HEK293 (cell line): ENCODE results near the gene MKI67.

Experiments used
- CTCF ChIA-PET: fragments of 350-600 bp; formaldehyde crosslinking; extraction: SDS; loops from one replicate; lab custom pipeline; 2021; ENCODE audit warnings: antibody characterized with exemption; lab: Yijun Ruan, JAX
- POLR2A ChIA-PET: fragments of 300-600 bp; formaldehyde crosslinking; extraction: SDS; loops from one replicate; lab custom pipeline; 2020; ENCODE audit warnings: antibody characterized with exemption, inconsistent platforms; lab: Yijun Ruan, JAX
- H3K27ac ChIP-seq: fragments of 200-500 bp; sonication (Bioruptor generic); 2 replicates; pipeline ENCODE4 v1.5.1; 2014; ENCODE audit warnings: low read depth, low read length, control low read depth, inconsistent platforms; ENCODE audit errors: extremely low read depth
- H3K36me3 ChIP-seq, 2 experiments: fragments of 200-500 bp in 1 of 2; sonication (Bioruptor generic) in 1 of 2; 1 replicate in 1 of 2; 2 replicates in 1 of 2; pipeline ENCODE4 v1.5.1; 2014 to 2017; ENCODE audit warnings: inconsistent platforms in 2 of 2, low read length in 2 of 2; ENCODE audit not compliant: control insufficient read depth in 2 of 2, insufficient read depth in 1 of 2
- H3K4me1 ChIP-seq: fragments of 200-500 bp; sonication (Bioruptor generic); 2 replicates; pipeline ENCODE4 v1.5.1; 2014; ENCODE audit warnings: mild to moderate bottlenecking, low read length, inconsistent platforms; ENCODE audit not compliant: control insufficient read depth, insufficient read depth
- H3K4me3 ChIP-seq: 2 replicates; pipeline ENCODE4 v1.5.1; 2011; ENCODE audit warnings: low read depth, mild to moderate bottlenecking, control low read depth, low read length, moderate library complexity
- H3K9me3 ChIP-seq: fragments of 200-500 bp; sonication (Bioruptor generic); 2 replicates; pipeline ENCODE4 v1.5.1; 2014; ENCODE audit warnings: low read depth, low read length, inconsistent platforms; ENCODE audit not compliant: control insufficient read depth, insufficient read depth
- BCL11A ChIP-seq: fragments of 450-650 bp; formaldehyde crosslinking; IDR thresholded peaks from 2 replicates; pipeline ENCODE4 v1.5.1; 2016; ENCODE audit warnings: low read depth, missing biosample characterization, missing genetic modification characterization
- CTCF ChIP-seq: fragments of 450-650 bp; formaldehyde crosslinking; IDR thresholded peaks from 2 replicates; pipeline ENCODE4 v1.5.1; 2016; ENCODE audit warnings: missing biosample characterization, missing genetic modification characterization
- EGR2 ChIP-seq: fragments of 450-650 bp; formaldehyde crosslinking; IDR thresholded peaks from 2 replicates; pipeline ENCODE4 v1.5.1; 2016; ENCODE audit warnings: low read depth, missing biosample characterization, missing genetic modification characterization
- INSM2 ChIP-seq: fragments of 450-650 bp; formaldehyde crosslinking; IDR thresholded peaks from 2 replicates; pipeline ENCODE4 v1.5.1; 2016; ENCODE audit warnings: missing biosample characterization, missing genetic modification characterization
- MZF1 ChIP-seq: fragments of 450-650 bp; formaldehyde crosslinking; IDR thresholded peaks from 2 replicates; pipeline ENCODE4 v1.5.1; 2017; ENCODE audit warnings: missing biosample characterization, missing genetic modification characterization, borderline replicate concordance
- ZFP37 ChIP-seq: fragments of 450-650 bp; formaldehyde crosslinking; IDR thresholded peaks from 2 replicates; pipeline ENCODE4 v1.5.1; 2016; ENCODE audit warnings: missing biosample characterization, missing genetic modification characterization
- ZNF112 ChIP-seq: fragments of 450-650 bp; formaldehyde crosslinking; IDR thresholded peaks from 2 replicates; pipeline ENCODE4 v1.5.0; 2017; ENCODE audit warnings: missing biosample characterization, missing genetic modification characterization
- ZNF132 ChIP-seq: fragments of 450-650 bp; formaldehyde crosslinking; IDR thresholded peaks from 2 replicates; pipeline ENCODE4 v1.5.1; 2017; ENCODE audit warnings: missing biosample characterization, missing genetic modification characterization, borderline replicate concordance
- ZNF155 ChIP-seq: fragments of 450-650 bp; formaldehyde crosslinking; IDR thresholded peaks from 2 replicates; pipeline ENCODE4 v1.5.1; 2016; ENCODE audit warnings: missing biosample characterization, missing genetic modification characterization
- ZNF211 ChIP-seq: fragments of 450-650 bp; formaldehyde crosslinking; IDR thresholded peaks from 2 replicates; pipeline ENCODE4 v1.5.1; 2016; ENCODE audit warnings: low read depth, missing biosample characterization, missing genetic modification characterization
- ZNF239 ChIP-seq: fragments of 450-650 bp; formaldehyde crosslinking; IDR thresholded peaks from 2 replicates; pipeline ENCODE4 v1.5.1; 2016; ENCODE audit warnings: missing biosample characterization, missing genetic modification characterization
- ZNF266 ChIP-seq: fragments of 450-650 bp; formaldehyde crosslinking; IDR thresholded peaks from 2 replicates; pipeline ENCODE4 v1.5.1; 2016; ENCODE audit warnings: missing biosample characterization, missing genetic modification characterization, low read depth
- ZNF311 ChIP-seq: fragments of 450-650 bp; formaldehyde crosslinking; IDR thresholded peaks from 2 replicates; pipeline ENCODE4 v1.5.1; 2017; ENCODE audit warnings: missing biosample characterization, missing genetic modification characterization, borderline replicate concordance
- ZNF350 ChIP-seq: fragments of 450-650 bp; formaldehyde crosslinking; IDR thresholded peaks from 2 replicates; pipeline ENCODE4 v1.5.0; 2017; ENCODE audit warnings: missing biosample characterization, mild to moderate bottlenecking, missing genetic modification characterization
- ZNF391 ChIP-seq: fragments of 450-650 bp; formaldehyde crosslinking; IDR thresholded peaks from 2 replicates; pipeline ENCODE4 v1.5.1; 2016; ENCODE audit warnings: low read depth, missing biosample characterization, missing genetic modification characterization, borderline replicate concordance
- ZNF426 ChIP-seq: fragments of 450-650 bp; formaldehyde crosslinking; IDR thresholded peaks from 2 replicates; pipeline ENCODE4 v1.5.1; 2017; ENCODE audit warnings: missing biosample characterization, missing genetic modification characterization, mild to moderate bottlenecking, inconsistent platforms, moderate library complexity
- ZNF449 ChIP-seq: fragments of 450-650 bp; formaldehyde crosslinking; IDR thresholded peaks from 2 replicates; pipeline ENCODE4 v1.5.1; 2017; ENCODE audit warnings: missing biosample characterization, mild to moderate bottlenecking, missing genetic modification characterization, moderate library complexity
- ZNF48 ChIP-seq: fragments of 450-650 bp; formaldehyde crosslinking; IDR thresholded peaks from 2 replicates; pipeline ENCODE4 v1.5.1; 2016; ENCODE audit warnings: missing biosample characterization, missing genetic modification characterization
- ZNF510 ChIP-seq: fragments of 450-650 bp; formaldehyde crosslinking; IDR thresholded peaks from 2 replicates; pipeline ENCODE4 v1.5.1; 2018; ENCODE audit warnings: mild to moderate bottlenecking, missing genetic modification characterization, missing biosample characterization; ENCODE audit not compliant: insufficient replicate concordance
- ZNF571 ChIP-seq: fragments of 450-650 bp; formaldehyde crosslinking; IDR thresholded peaks from 2 replicates; pipeline ENCODE4 v1.5.0; 2017; ENCODE audit warnings: missing biosample characterization, missing genetic modification characterization
- ZNF677 ChIP-seq: fragments of 450-650 bp; IDR thresholded peaks from 2 replicates; pipeline ENCODE4 v1.5.0; 2018; ENCODE audit warnings: missing biosample characterization, mild to moderate bottlenecking, missing genetic modification characterization, moderate library complexity
- ZNF785 ChIP-seq: fragments of 450-650 bp; formaldehyde crosslinking; IDR thresholded peaks from 2 replicates; pipeline ENCODE4 v1.5.1; 2016; ENCODE audit warnings: missing biosample characterization, missing genetic modification characterization
- ZNF792 ChIP-seq: fragments of 450-650 bp; formaldehyde crosslinking; IDR thresholded peaks from 2 replicates; pipeline ENCODE4 v1.5.1; 2016; ENCODE audit warnings: missing biosample characterization, missing genetic modification characterization
- ZNF830 ChIP-seq: fragments of 450-650 bp; IDR thresholded peaks from 2 replicates; pipeline ENCODE4 v1.5.0; 2018; ENCODE audit warnings: missing biosample characterization, missing genetic modification characterization, low read depth, mild to moderate bottlenecking, moderate library complexity
- ZNF837 ChIP-seq: fragments of 450-650 bp; formaldehyde crosslinking; IDR thresholded peaks from 2 replicates; pipeline ENCODE4 v1.5.1; 2016; ENCODE audit warnings: missing biosample characterization, missing genetic modification characterization
- ZSCAN16 ChIP-seq: fragments of 450-650 bp; formaldehyde crosslinking; IDR thresholded peaks from 2 replicates; pipeline ENCODE4 v1.5.1; 2016; ENCODE audit warnings: missing biosample characterization, missing genetic modification characterization

The MKI67 gene

GRCh38 chr10:128049226-128050120, 76.8 kb downstream of the MKI67 start:
- POLR2A ChIA-PET, result interaction anchor here (0.5 kb wide), 1 partner anchor 32 kb away, joined by 3 read pairs; no protein-coding TSS in a partner anchor
- CTCF ChIA-PET, result interaction anchor here (1.7 kb wide), 1 partner anchor 20 kb away, joined by 6 read pairs; no protein-coding TSS in a partner anchor
- no peaks in the 10 kb centered on the region for H3K9me3 ChIP-seq
- no peak overlapping the region for H3K4me3 ChIP-seq
- no peak for TF ChIP-seq ZNF311
- no peak for TF ChIP-seq ZNF266 (tag by site-specific recombination)
- H3K4me1 ChIP-seq, result peaks cover 3% of the 10 kb centered on the region
- H3K27ac ChIP-seq, result no peak overlapping the region
- peaks cover 0 to 13% of the 10 kb centered on the region in 2 experiments; a peak in 1 of 3 replicates for H3K36me3 ChIP-seq

GRCh38 chr10:128048819-128049210, 77.4 kb downstream of the MKI67 start:
- no peaks in the 10 kb centered on the region for H3K9me3 ChIP-seq
- ChIA-PET CTCF (interaction anchor here (1.4 to 1.7 kb wide), 2 partner anchors 14 to 20 kb away, joined by 6 to 11 read pairs; no protein-coding TSS in a partner anchor), POLR2A (interaction anchor here (0.5 kb wide), 1 partner anchor 33 kb away, joined by 3 read pairs; no protein-coding TSS in a partner anchor)
- TF ChIP-seq ZNF132 (no peak), ZNF391 (tag by site-specific recombination) (no peak), ZNF112 (tag by site-specific recombination) (no peak), ZNF792 (tag by site-specific recombination) (no peak), BCL11A (tag by site-specific recombination) (no peak), ZNF155 (tag by site-specific recombination) (no peak), INSM2 (no peak), MZF1 (tag by site-specific recombination) (no peak), ZNF48 (tag by site-specific recombination) (no peak), ZNF426 (no peak), ZNF211 (no peak), EGR2 (tag by site-specific recombination) (no peak), ZNF677 (tag by site-specific recombination) (no peak), ZNF785 (tag by site-specific recombination) (no peak), ZNF837 (no peak), ZFP37 (no peak)
- no peak overlapping the region for H3K4me3 ChIP-seq
- peaks cover 0 to 13% of the 10 kb centered on the region in 2 experiments; a peak in 1 of 3 replicates for H3K36me3 ChIP-seq
- peaks cover 3% of the 10 kb centered on the region for H3K4me1 ChIP-seq
- H3K27ac ChIP-seq, result no peak overlapping the region

GRCh38 chr10:128047991-128048818, 78.0 kb downstream of the MKI67 start:
- Histone ChIP-seq H3K9me3 (no peaks in the 10 kb centered on the region), H3K4me1 (peaks cover 3% of the 10 kb centered on the region), H3K4me3 (no peak overlapping the region), H3K36me3 (peaks cover 0 to 13% of the 10 kb centered on the region in 2 experiments; a peak in 1 of 3 replicates), H3K27ac (no peak overlapping the region)
- POLR2A ChIA-PET, result interaction anchor here (0.5 to 1.1 kb wide), 2 partner anchors 33 to 39 kb away, joined by 3 read pairs; no protein-coding TSS in a partner anchor
- CTCF ChIA-PET, result interaction anchor here (0.9 to 1.7 kb wide), 3 partner anchors 13 to 333 kb away, joined by 3 to 11 read pairs (median 6); no protein-coding TSS in a partner anchor
- TF ChIP-seq ZNF830 (tag by site-specific recombination) (no peak), ZNF510 (tag by site-specific recombination) (no peak), ZNF571 (tag by site-specific recombination) (no peak), ZNF239 (tag by site-specific recombination) (no peak), CTCF (no peak), ZNF350 (tag by site-specific recombination) (no peak), ZSCAN16 (tag by site-specific recombination) (no peak), ZNF449 (tag by site-specific recombination) (no peak)
